ENCODE data around the gene SLC35G4.
"Not testable (repeated sequence)": the region's sequence is repeated elsewhere in the genome, so short reads cannot be mapped to it uniquely, and the experiment has no call there.

GRCh38 chr18:11647804-11648203, 38.4 kb downstream of the SLC35G4 start:
- not testable (repeated sequence) for TF ChIP-seq SIN3A (IDR thresholded peaks at IDR 0.05; ENCODE audit: borderline replicate concordance, low read depth, low read length); POLR2AphosphoS5 (IDR thresholded peaks at IDR 0.05; ENCODE audit: low read depth, low read length); RFX5 (IDR thresholded peaks at IDR 0.05; ENCODE audit: low read length); ELF1 (IDR thresholded peaks at IDR 0.05); JUND (IDR thresholded peaks at IDR 0.05); EP300 (IDR thresholded peaks at IDR 0.05; ENCODE audit: borderline replicate concordance in 1 of 2, low read depth in 1 of 2, low read length in 1 of 2); RXRA (IDR thresholded peaks at IDR 0.05; ENCODE audit: borderline replicate concordance, low read depth); RCOR1 (IDR thresholded peaks at IDR 0.05; ENCODE audit: low read length); USF1 (IDR thresholded peaks at IDR 0.05; ENCODE audit: borderline replicate concordance, low read depth); GABPA (IDR thresholded peaks at IDR 0.05; ENCODE audit: low read depth); TAF1 (IDR thresholded peaks at IDR 0.05; ENCODE audit: borderline replicate concordance, low read depth, low read length)
- TF ChIP-seq, protein P1, sequence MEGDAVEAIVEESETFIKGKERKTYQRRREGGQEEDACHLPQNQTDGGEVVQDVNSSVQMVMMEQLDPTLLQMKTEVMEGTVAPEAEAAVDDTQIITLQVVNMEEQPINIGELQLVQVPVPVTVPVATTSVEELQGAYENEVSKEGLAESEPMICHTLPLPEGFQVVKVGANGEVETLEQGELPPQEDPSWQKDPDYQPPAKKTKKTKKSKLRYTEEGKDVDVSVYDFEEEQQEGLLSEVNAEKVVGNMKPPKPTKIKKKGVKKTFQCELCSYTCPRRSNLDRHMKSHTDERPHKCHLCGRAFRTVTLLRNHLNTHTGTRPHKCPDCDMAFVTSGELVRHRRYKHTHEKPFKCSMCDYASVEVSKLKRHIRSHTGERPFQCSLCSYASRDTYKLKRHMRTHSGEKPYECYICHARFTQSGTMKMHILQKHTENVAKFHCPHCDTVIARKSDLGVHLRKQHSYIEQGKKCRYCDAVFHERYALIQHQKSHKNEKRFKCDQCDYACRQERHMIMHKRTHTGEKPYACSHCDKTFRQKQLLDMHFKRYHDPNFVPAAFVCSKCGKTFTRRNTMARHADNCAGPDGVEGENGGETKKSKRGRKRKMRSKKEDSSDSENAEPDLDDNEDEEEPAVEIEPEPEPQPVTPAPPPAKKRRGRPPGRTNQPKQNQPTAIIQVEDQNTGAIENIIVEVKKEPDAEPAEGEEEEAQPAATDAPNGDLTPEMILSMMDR (IDR thresholded peaks at IDR 0.05): not testable (repeated sequence)
- TF ChIP-seq, protein P2, sequence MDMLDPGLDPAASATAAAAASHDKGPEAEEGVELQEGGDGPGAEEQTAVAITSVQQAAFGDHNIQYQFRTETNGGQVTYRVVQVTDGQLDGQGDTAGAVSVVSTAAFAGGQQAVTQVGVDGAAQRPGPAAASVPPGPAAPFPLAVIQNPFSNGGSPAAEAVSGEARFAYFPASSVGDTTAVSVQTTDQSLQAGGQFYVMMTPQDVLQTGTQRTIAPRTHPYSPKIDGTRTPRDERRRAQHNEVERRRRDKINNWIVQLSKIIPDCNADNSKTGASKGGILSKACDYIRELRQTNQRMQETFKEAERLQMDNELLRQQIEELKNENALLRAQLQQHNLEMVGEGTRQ (IDR thresholded peaks at IDR 0.05; ENCODE audit: borderline replicate concordance, low read depth, low read length): not testable (repeated sequence)

Measured in SK-N-SH (cell line).